Calu3 (cell line): ENCODE results near the gene GIMAP5. TPM values are rescaled to one million over a fixed set of nuclear protein-coding genes. Genes with fewer than 3 reads are reported as not detected.

ENCODE experiments used
- BruUV-seq: library from RNA; stranded (reverse); fragments of 400-500 nt; replicated peaks from 2 replicates; lab custom pipeline; 2021; lab: Mats Ljungman, UMichigan
- CTCF ChIA-PET: fragments of 300-600 bp; sonication (Branson Sonifier 250); formaldehyde crosslinking; loops from one replicate; lab custom pipeline; 2022; ENCODE audit warnings: antibody characterized with exemption; lab: Charles Lee
- DNase-seq: peaks from one replicate; pipeline ENCODE4 v3.0.0; 2022
- H3K27ac Mint-ChIP-seq: one replicate; pipeline ENCODE4 v1.8.0; 2022; ENCODE audit warnings: mixed read lengths; ENCODE audit not compliant: unreplicated experiment
- H3K27me3 Mint-ChIP-seq: one replicate; pipeline ENCODE4 v1.8.0; 2022; ENCODE audit warnings: mixed read lengths; ENCODE audit not compliant: unreplicated experiment
- H3K36me3 Mint-ChIP-seq: one replicate; pipeline ENCODE4 v1.8.0; 2022; ENCODE audit warnings: mild to moderate bottlenecking, moderate library complexity, mixed read lengths; ENCODE audit not compliant: insufficient read depth, unreplicated experiment
- H3K4me1 Mint-ChIP-seq: one replicate; pipeline ENCODE4 v1.8.0; 2022; ENCODE audit warnings: mild to moderate bottlenecking, low read depth, mixed read lengths; ENCODE audit not compliant: unreplicated experiment
- H3K4me3 Mint-ChIP-seq: one replicate; pipeline ENCODE4 v1.8.0; 2022; ENCODE audit warnings: mild to moderate bottlenecking, low read depth, moderate library complexity, mixed read lengths; ENCODE audit not compliant: unreplicated experiment
- H3K9me3 Mint-ChIP-seq: one replicate; pipeline ENCODE4 v1.8.0; 2022; ENCODE audit warnings: low read depth, mixed read lengths; ENCODE audit not compliant: unreplicated experiment
- CTCF ChIP-seq: fragments of 200-600 bp; IDR thresholded peaks from one replicate; pipeline ENCODE4 v1.8.0; 2022; ENCODE audit warnings: antibody characterized with exemption; ENCODE audit not compliant: unreplicated experiment
- intact Hi-C: fragments of 100-400 bp; cut with micrococcal nuclease; formaldehyde crosslinking; loops from one replicate; pipeline ENCODE4 v1.10.0; 2022; ENCODE audit not compliant: unreplicated experiment
- total RNA-seq: library from RNA; stranded (reverse); gene quantifications from 2 replicates; pipeline ENCODE4 v1.2.3, GENCODE V29; 2022

Gene GIMAP5
- total RNA-seq, 1 experiment from 2014 or later = not detected

- no peak for DNase-seq
- Mint-ChIP-seq H3K27ac (no peak overlapping the region), H3K9me3 (no peaks in the 10 kb centered on the region), H3K27me3 (peaks cover 100% of the 10 kb centered on the region), H3K36me3 (no peaks in the 10 kb centered on the region), H3K4me1 (no peaks in the 10 kb centered on the region), H3K4me3 (no peak overlapping the region)
- no TSS peak for BruUV-seq
- no peak for TF ChIP-seq CTCF
- intact Hi-C loops = no loop called here
- CTCF ChIA-PET = interaction anchor here (0.6 to 0.9 kb wide), 3 partner anchors 138 to 339 kb away, joined by 3 to 4 read pairs (median 3); a partner anchor contains a TSS
Observed at GRCh38 chr7:150744041-150744656, 6.9 kb downstream of the GIMAP5 start.

GRCh38 chr7:150745086-150745485 lies 7.9 kb downstream of the GIMAP5 start:
- intact Hi-C loops = no loop called here
- Mint-ChIP-seq H3K4me3 (no peak overlapping the region), H3K9me3 (no peaks in the 10 kb centered on the region), H3K27me3 (peaks cover 100% of the 10 kb centered on the region), H3K4me1 (no peaks in the 10 kb centered on the region), H3K36me3 (no peaks in the 10 kb centered on the region), H3K27ac (no peak overlapping the region)
- no TSS peak for BruUV-seq
- no peak for DNase-seq
- CTCF ChIA-PET = no interaction called here
- no peak for TF ChIP-seq CTCF

- intact Hi-C loops = no loop called here
- CTCF ChIA-PET = interaction anchor here (0.6 kb wide), 1 partner anchor 54 kb away, joined by 3 read pairs; the partner anchor contains the start of gene TMEM176B
Observed at GRCh38 chr7:150745876-150746275, 8.7 kb downstream of the GIMAP5 start.

GRCh38 chr7:150746921-150747320 lies 9.7 kb downstream of the GIMAP5 start:
- no peak overlapping the region for H3K4me3 Mint-ChIP-seq
- no peaks in the 10 kb centered on the region for H3K36me3 Mint-ChIP-seq
- no peaks in the 10 kb centered on the region for H3K4me1 Mint-ChIP-seq
- TF ChIP-seq CTCF = no peak
- no TSS peak for BruUV-seq
- no peak for DNase-seq
- peaks cover 88% of the 10 kb centered on the region for H3K27me3 Mint-ChIP-seq
- no peaks in the 10 kb centered on the region for H3K9me3 Mint-ChIP-seq
- intact Hi-C loops = no loop called here
- CTCF ChIA-PET = no interaction called here
- H3K27ac Mint-ChIP-seq = no peak overlapping the region

More at GRCh38 chr7:150745876-150746275, 8.7 kb downstream of the GIMAP5 start:
- H3K27me3 Mint-ChIP-seq = peaks cover 99% of the 10 kb centered on the region
- no peaks in the 10 kb centered on the region for H3K9me3 Mint-ChIP-seq
- no peaks in the 10 kb centered on the region for H3K36me3 Mint-ChIP-seq
- TF ChIP-seq CTCF = no peak
- no peaks in the 10 kb centered on the region for H3K4me1 Mint-ChIP-seq
- no peak overlapping the region for H3K4me3 Mint-ChIP-seq
- H3K27ac Mint-ChIP-seq = no peak overlapping the region
- no peak for DNase-seq
- BruUV-seq = no TSS peak
